Naive thymus-derived CD4-positive, alpha-beta T cell (primary cell): ENCODE results near the gene FAM110A. TPM values are rescaled to one million over a fixed set of nuclear protein-coding genes. Genes with fewer than 3 reads are reported as not detected.
A peak's percentile ranks its signal among the peaks of the same experiment; 100 is the strongest.

ENCODE experiments used
- ATAC-seq: fragments of 150-1000 bp; cut with Tn5 transposase; 2 replicates; pipeline ENCODE4 v1.10.0; 2021; ENCODE audit warnings: mild to moderate bottlenecking, moderate library complexity
- CTCF ChIA-PET: fragments of 350-600 bp; sonication (Branson Sonifier 250); formaldehyde crosslinking; loops from one replicate; lab custom pipeline; 2021; ENCODE audit warnings: antibody characterized with exemption; lab: Charles Lee
- POLR2A ChIA-PET: fragments of 350-600 bp; sonication (Branson Sonifier 250); formaldehyde crosslinking; loops from one replicate; lab custom pipeline; 2021; ENCODE audit warnings: antibody characterized with exemption, inconsistent platforms; lab: Charles Lee
- DNase-seq, 9 donors: peaks; one replicate each; pipeline versions ENCODE4 v3.0.0 to v3.0.0-alpha.2; 2020 to 2022; ENCODE audit warnings: mixed read lengths in 1 of 9
- H3K27ac ChIP-seq: one replicate; pipeline ENCODE4 v1.7.0; 2013; ENCODE audit warnings: mild to moderate bottlenecking, low read depth, low read length, moderate library complexity
- H3K27me3 ChIP-seq, 2 donors: one replicate each; pipeline ENCODE4 v1.7.0; 2013; ENCODE audit warnings: low read length in 2 of 2, mild to moderate bottlenecking in 2 of 2, moderate library complexity in 2 of 2; ENCODE audit not compliant: control insufficient read depth in 2 of 2, insufficient read depth in 2 of 2
- H3K36me3 ChIP-seq, 3 experiments: 1 replicate in 2 of 3; 2 replicates in 1 of 3; pipeline ENCODE4 v1.7.0; 2013; ENCODE audit warnings: low read length in 3 of 3, mild to moderate bottlenecking in 3 of 3, moderate library complexity in 1 of 3; ENCODE audit not compliant: insufficient read depth in 3 of 3, control insufficient read depth in 2 of 3
- H3K4me1 ChIP-seq, 2 donors: one replicate each; pipeline ENCODE4 v1.7.0; 2013; ENCODE audit warnings: low read length in 2 of 2, mild to moderate bottlenecking in 2 of 2, moderate library complexity in 1 of 2; ENCODE audit not compliant: control insufficient read depth in 2 of 2, insufficient read depth in 2 of 2
- H3K4me3 ChIP-seq: 2 replicates; pipeline ENCODE4 v1.7.0; 2013; ENCODE audit warnings: mild to moderate bottlenecking, low read length
- H3K9me3 ChIP-seq, 3 experiments: 1 replicate in 2 of 3; 2 replicates in 1 of 3; pipeline ENCODE4 v1.7.0; 2013; ENCODE audit warnings: low read length in 3 of 3; ENCODE audit not compliant: control insufficient read depth in 2 of 3
- H3K27ac Mint-ChIP-seq, 9 donors: one replicate each; pipeline ENCODE4 v1.8.0; 2020 to 2022; ENCODE audit warnings: mixed read lengths in 9 of 9, mild to moderate bottlenecking in 8 of 9, moderate library complexity in 5 of 9, inconsistent platforms in 2 of 9
- H3K27me3 Mint-ChIP-seq, 5 donors: one replicate each; pipeline ENCODE4 v1.8.0; 2021 to 2022; ENCODE audit warnings: mixed read lengths in 5 of 5, mild to moderate bottlenecking in 1 of 5
- H3K36me3 Mint-ChIP-seq, 5 donors: one replicate each; pipeline ENCODE4 v1.8.0; 2020 to 2022; ENCODE audit warnings: mixed read lengths in 5 of 5, mild to moderate bottlenecking in 3 of 5, inconsistent platforms in 1 of 5
- H3K4me1 Mint-ChIP-seq, 7 donors: one replicate each; pipeline ENCODE4 v1.8.0; 2020 to 2022; ENCODE audit warnings: mixed read lengths in 7 of 7, mild to moderate bottlenecking in 3 of 7, inconsistent platforms in 1 of 7
- H3K4me3 Mint-ChIP-seq, 10 donors: one replicate each; pipeline ENCODE4 v1.8.0; 2020 to 2022; ENCODE audit warnings: mild to moderate bottlenecking in 10 of 10, mixed read lengths in 10 of 10, moderate library complexity in 6 of 10, inconsistent platforms in 2 of 10
- H3K9me3 Mint-ChIP-seq, 11 donors: one replicate each; pipeline ENCODE4 v1.8.0; 2020 to 2022; ENCODE audit warnings: mixed read lengths in 11 of 11, mild to moderate bottlenecking in 4 of 11, inconsistent platforms in 1 of 11, moderate library complexity in 1 of 11
- intact Hi-C, 2 donors: fragments of 100-400 bp; cut with micrococcal nuclease; formaldehyde crosslinking; loops; one replicate each; pipeline ENCODE4 v1.15.1; 2023
- polyA plus RNA-seq, 2 donors: library from polyadenylated mRNA; unstranded; fragments of 300-500 nt; fragmentation: Illumina TruSeq; gene quantifications; one replicate each; pipeline ENCODE4 v1.2.3, GENCODE V29; 2021
- total RNA-seq, 6 experiments: library from RNA in 5 of 6; stranded (reverse) in 5 of 6; gene quantifications; 1 replicate in 5 of 6; 2 replicates in 1 of 6; pipeline ENCODE4 v1.2.3 and lab custom pipeline; 2021 to 2026

Gene FAM110A
- total and polyA plus RNA-seq, 7 experiments from 2014 or later, result 6.6 to 47.4 (median 23.4) TPM

- H3K27me3 ChIP-seq, result no peaks in the 10 kb centered on the region
- Mint-ChIP-seq H3K27me3 (peaks cover 0 to 6% (median 5%) of the 10 kb centered on the region in 5 donors), H3K36me3 (peaks cover 0 to 6% (median 0%) of the 10 kb centered on the region in 5 donors), H3K27ac (no peak overlapping the region), H3K4me1 (peaks cover 0 to 7% (median 4%) of the 10 kb centered on the region in 7 donors), H3K4me3 (no peak overlapping the region), H3K9me3 (peaks cover 0 to 2% (median 0%) of the 10 kb centered on the region in 11 donors)
- POLR2A ChIA-PET, result no interaction called here
- no peaks in the 10 kb centered on the region for H3K9me3 ChIP-seq
- DNase-seq (no peak), ATAC-seq (no peak)
- no peak overlapping the region for H3K4me3 ChIP-seq
- no peaks in the 10 kb centered on the region for H3K36me3 ChIP-seq
- CTCF ChIA-PET, result no interaction called here
- intact Hi-C loops, result no loop called here
- no peak overlapping the region for H3K27ac ChIP-seq
- H3K4me1 ChIP-seq, result no peaks in the 10 kb centered on the region
These were observed 40.5 kb downstream of the FAM110A start for GRCh38 chr20:873875-874607.

GRCh38 chr20:875115-875514, 41.6 kb downstream of the FAM110A start:
- Mint-ChIP-seq H3K4me1 (peaks cover 0 to 7% (median 4%) of the 10 kb centered on the region in 7 donors), H3K36me3 (peaks cover 0 to 6% (median 0%) of the 10 kb centered on the region in 5 donors), H3K27ac (no peak overlapping the region), H3K4me3 (no peak overlapping the region), H3K9me3 (peaks cover 0 to 2% (median 0%) of the 10 kb centered on the region in 11 donors), H3K27me3 (peaks cover 0 to 5% (median 0%) of the 10 kb centered on the region in 5 donors)
- Histone ChIP-seq H3K4me1 (no peaks in the 10 kb centered on the region), H3K9me3 (no peaks in the 10 kb centered on the region), H3K27ac (no peak overlapping the region), H3K27me3 (no peaks in the 10 kb centered on the region), H3K36me3 (no peaks in the 10 kb centered on the region), H3K4me3 (no peak overlapping the region)
- no peak for ATAC-seq
- ChIA-PET POLR2A (no interaction called here), CTCF (no interaction called here)
- intact Hi-C loops, result no loop called here
- no peak for DNase-seq

GRCh38 chr20:877814-878213, 44.3 kb downstream of the FAM110A start:
- POLR2A ChIA-PET, result interaction anchor here (0.6 to 1.6 kb wide), 2 partner anchors 39 to 46 kb away, joined by 3 to 4 read pairs; no protein-coding TSS in a partner anchor
- DNase-seq (no peak), ATAC-seq (no peak)
- Mint-ChIP-seq H3K27ac (no peak overlapping the region), H3K4me1 (peaks cover 0 to 16% (median 7%) of the 10 kb centered on the region in 7 donors), H3K36me3 (peaks cover 0 to 6% (median 0%) of the 10 kb centered on the region in 5 donors), H3K9me3 (peaks cover 0 to 2% (median 0%) of the 10 kb centered on the region in 11 donors), H3K27me3 (peaks cover 0 to 5% (median 3%) of the 10 kb centered on the region in 5 donors), H3K4me3 (no peak overlapping the region)
- Histone ChIP-seq H3K9me3 (no peaks in the 10 kb centered on the region), H3K27ac (no peak overlapping the region), H3K4me3 (no peak overlapping the region), H3K27me3 (no peaks in the 10 kb centered on the region), H3K4me1 (no peaks in the 10 kb centered on the region), H3K36me3 (no peaks in the 10 kb centered on the region)
- CTCF ChIA-PET, result interaction anchor here (0.6 kb wide), 1 partner anchor 44 kb away, joined by 3 read pairs; the partner anchor contains the start of gene FAM110A
- intact Hi-C loops, result no loop called here

GRCh38 chr20:878511-879307, 45.2 kb downstream of the FAM110A start:
- no peaks in the 10 kb centered on the region for H3K9me3 ChIP-seq
- H3K4me1 ChIP-seq, result no peaks in the 10 kb centered on the region
- CTCF ChIA-PET, result no interaction called here
- no peak overlapping the region for H3K27ac ChIP-seq
- H3K36me3 ChIP-seq, result no peaks in the 10 kb centered on the region
- peaks cover 0 to 11% (median 1%) of the 10 kb centered on the region in 7 donors for H3K4me1 Mint-ChIP-seq
- no peaks in the 10 kb centered on the region for H3K9me3 Mint-ChIP-seq
- ATAC-seq (no peak), DNase-seq (peak in 4 of 9 donors; percentile 10 to 34 (median 21))
- H3K36me3 Mint-ChIP-seq, result peaks cover 0 to 1% (median 0%) of the 10 kb centered on the region in 5 donors
- peaks cover 0 to 4% (median 0%) of the 10 kb centered on the region in 5 donors for H3K27me3 Mint-ChIP-seq
- H3K4me3 Mint-ChIP-seq, result no peak overlapping the region
- H3K27me3 ChIP-seq, result no peaks in the 10 kb centered on the region
- H3K27ac Mint-ChIP-seq, result no peak overlapping the region
- no peak overlapping the region for H3K4me3 ChIP-seq
- POLR2A ChIA-PET, result interaction anchor here (1.6 kb wide), 1 partner anchor 47 kb away, joined by 4 read pairs; no protein-coding TSS in a partner anchor
- intact Hi-C loops, result no loop called here

- Histone ChIP-seq H3K36me3 (no peaks in the 10 kb centered on the region), H3K4me1 (no peaks in the 10 kb centered on the region), H3K27ac (no peak overlapping the region), H3K9me3 (no peaks in the 10 kb centered on the region), H3K4me3 (no peak overlapping the region), H3K27me3 (no peaks in the 10 kb centered on the region)
- ChIA-PET CTCF (no interaction called here), POLR2A (interaction anchor here (1.6 kb wide), 1 partner anchor 48 kb away, joined by 4 read pairs; no protein-coding TSS in a partner anchor)
- Mint-ChIP-seq H3K27ac (no peak overlapping the region), H3K36me3 (peaks cover 0 to 1% (median 0%) of the 10 kb centered on the region in 5 donors), H3K4me3 (no peak overlapping the region), H3K9me3 (no peaks in the 10 kb centered on the region), H3K4me1 (peaks cover 0 to 11% (median 0%) of the 10 kb centered on the region in 7 donors), H3K27me3 (peaks cover 4 to 10% (median 9%) of the 10 kb centered on the region in 5 donors)
- intact Hi-C loops, result loop anchor here in 1 of 2 donors (10.0 kb wide), 1 partner anchor 75 kb away; no protein-coding TSS in a partner anchor
- DNase-seq (no peak), ATAC-seq (no peak)
These were observed 46.1 kb downstream of the FAM110A start for GRCh38 chr20:879626-880025.

GRCh38 chr20:881051-881782, 47.7 kb downstream of the FAM110A start:
- peaks cover 0 to 1% (median 0%) of the 10 kb centered on the region in 5 donors for H3K36me3 Mint-ChIP-seq
- H3K4me1 ChIP-seq, result no peaks in the 10 kb centered on the region
- H3K9me3 Mint-ChIP-seq, result no peaks in the 10 kb centered on the region
- H3K4me3 Mint-ChIP-seq, result peak overlapping the region in 1 of 10 donors; percentile 60
- ChIA-PET CTCF (no interaction called here), POLR2A (no interaction called here)
- no peaks in the 10 kb centered on the region for H3K27me3 ChIP-seq
- H3K36me3 ChIP-seq, result no peaks in the 10 kb centered on the region
- intact Hi-C loops, result loop anchor here in 1 of 2 donors (10.0 kb wide), 1 partner anchor 74 kb away; no protein-coding TSS in a partner anchor
- DNase-seq, result no peak
- H3K27ac ChIP-seq, result no peak overlapping the region
- H3K9me3 ChIP-seq, result no peaks in the 10 kb centered on the region
- peak overlapping the region in 2 of 9 donors; percentile 31 to 68 for H3K27ac Mint-ChIP-seq
- no peak overlapping the region for H3K4me3 ChIP-seq
- H3K27me3 Mint-ChIP-seq, result peaks cover 10 to 22% (median 17%) of the 10 kb centered on the region in 5 donors
- peak; percentile 90 for ATAC-seq
- peaks cover 0 to 15% (median 5%) of the 10 kb centered on the region in 7 donors for H3K4me1 Mint-ChIP-seq
